ENCODE data around the gene C5AR1.

The C5AR1 gene

DNA sequence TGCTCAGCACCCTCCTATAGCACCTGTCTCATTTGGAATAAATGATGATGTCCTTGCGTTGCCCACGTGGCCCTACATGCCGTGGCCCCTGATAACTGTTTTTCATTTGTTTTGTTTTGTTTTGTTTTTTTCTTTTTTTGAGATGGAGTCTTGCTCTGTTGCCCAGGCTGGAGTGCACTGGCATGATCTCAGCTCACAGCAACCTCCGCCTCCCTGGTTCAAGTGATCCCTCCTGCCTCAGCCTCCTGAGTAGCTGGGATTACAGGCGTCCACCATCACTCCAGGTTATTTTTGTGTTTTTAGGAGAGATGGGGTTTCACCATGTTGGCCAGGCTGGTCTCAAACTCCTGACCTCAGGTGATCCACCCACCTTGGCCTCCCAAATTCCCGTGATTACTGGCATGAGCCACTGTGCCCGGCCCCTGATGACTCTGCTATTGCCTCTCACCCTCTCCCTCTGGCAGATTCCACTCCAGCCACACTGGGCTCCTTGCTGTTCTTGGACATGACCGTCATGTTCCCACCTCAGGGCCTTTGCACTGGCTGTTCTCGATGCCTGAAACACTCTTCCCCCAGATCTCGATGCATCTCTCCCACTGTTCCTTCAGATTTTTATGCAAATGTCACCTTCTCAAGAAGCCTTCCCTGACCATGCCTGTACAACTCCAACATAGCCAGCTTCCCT, 29.7 kb downstream of the C5AR1 start:
- no peak overlapping the region for H3K4me2 ChIP-seq (ENCODE audit: low read length)
- no peak for TF ChIP-seq EZH2 (IDR thresholded peaks at IDR 0.05; ENCODE audit: borderline replicate concordance, low read length)

GRCh38 chr19:47340477-47341208, 31.0 kb downstream of the C5AR1 start:
- Histone ChIP-seq H3K4me3 (ENCODE audit: low read depth, low read length, poor library complexity, severe bottlenecking) (no peak overlapping the region), H2AFZ (ENCODE audit: low read length) (no peak overlapping the region), H3K36me3 (ENCODE audit: insufficient read depth, low read length) (no peaks in the 10 kb centered on the region; the same call in 1 of the 2 replicates), H3K79me2 (ENCODE audit: insufficient read depth, low read length) (no peaks in the 10 kb centered on the region), H3K9me2 (ENCODE audit: low read depth, low read length) (no peaks in the 10 kb centered on the region), H3K27me3 (ENCODE audit: insufficient read depth, low read length) (peaks cover 7% of the 10 kb centered on the region; the same call in 1 of the 2 replicates), H3K27ac (ENCODE audit: low read depth, low read length, poor library complexity, severe bottlenecking) (no peak overlapping the region), H3K9me3 (ENCODE audit: low read length) (no peaks in the 10 kb centered on the region), H3K4me2 (ENCODE audit: low read length) (no peak overlapping the region), H3K4me1 (ENCODE audit: insufficient read depth, low read length, severe bottlenecking) (peaks cover 5% of the 10 kb centered on the region), H3F3A (ENCODE audit: insufficient read depth, low read length) (no peaks in the 10 kb centered on the region), H3K9ac (ENCODE audit: low read length) (no peak overlapping the region), H4K20me1 (ENCODE audit: insufficient read depth, low read length) (no peaks in the 10 kb centered on the region)
- TF ChIP-seq, protein P1, sequence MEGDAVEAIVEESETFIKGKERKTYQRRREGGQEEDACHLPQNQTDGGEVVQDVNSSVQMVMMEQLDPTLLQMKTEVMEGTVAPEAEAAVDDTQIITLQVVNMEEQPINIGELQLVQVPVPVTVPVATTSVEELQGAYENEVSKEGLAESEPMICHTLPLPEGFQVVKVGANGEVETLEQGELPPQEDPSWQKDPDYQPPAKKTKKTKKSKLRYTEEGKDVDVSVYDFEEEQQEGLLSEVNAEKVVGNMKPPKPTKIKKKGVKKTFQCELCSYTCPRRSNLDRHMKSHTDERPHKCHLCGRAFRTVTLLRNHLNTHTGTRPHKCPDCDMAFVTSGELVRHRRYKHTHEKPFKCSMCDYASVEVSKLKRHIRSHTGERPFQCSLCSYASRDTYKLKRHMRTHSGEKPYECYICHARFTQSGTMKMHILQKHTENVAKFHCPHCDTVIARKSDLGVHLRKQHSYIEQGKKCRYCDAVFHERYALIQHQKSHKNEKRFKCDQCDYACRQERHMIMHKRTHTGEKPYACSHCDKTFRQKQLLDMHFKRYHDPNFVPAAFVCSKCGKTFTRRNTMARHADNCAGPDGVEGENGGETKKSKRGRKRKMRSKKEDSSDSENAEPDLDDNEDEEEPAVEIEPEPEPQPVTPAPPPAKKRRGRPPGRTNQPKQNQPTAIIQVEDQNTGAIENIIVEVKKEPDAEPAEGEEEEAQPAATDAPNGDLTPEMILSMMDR (IDR thresholded peaks at IDR 0.05; ENCODE audit: low read length), result no peak
- TF ChIP-seq EZH2 (IDR thresholded peaks at IDR 0.05; ENCODE audit: borderline replicate concordance, low read length), result no peak

More for the DNA sequence above, 29.7 kb downstream of the C5AR1 start:
- Histone ChIP-seq H3K9ac (ENCODE audit: low read length) (no peak overlapping the region), H3K36me3 (ENCODE audit: insufficient read depth, low read length) (no peaks in the 10 kb centered on the region; the same call in 1 of the 2 replicates), H3F3A (ENCODE audit: insufficient read depth, low read length) (no peaks in the 10 kb centered on the region), H2AFZ (ENCODE audit: low read length) (no peak overlapping the region), H3K9me3 (ENCODE audit: low read length) (no peaks in the 10 kb centered on the region), H3K4me1 (ENCODE audit: insufficient read depth, low read length, severe bottlenecking) (peaks cover 5% of the 10 kb centered on the region), H3K27ac (ENCODE audit: low read depth, low read length, poor library complexity, severe bottlenecking) (no peak overlapping the region), H3K79me2 (ENCODE audit: insufficient read depth, low read length) (no peaks in the 10 kb centered on the region), H4K20me1 (ENCODE audit: insufficient read depth, low read length) (no peaks in the 10 kb centered on the region), H3K4me3 (ENCODE audit: low read depth, low read length, poor library complexity, severe bottlenecking) (no peak overlapping the region), H3K27me3 (ENCODE audit: insufficient read depth, low read length) (peaks cover 7% of the 10 kb centered on the region; the same call in 1 of the 2 replicates), H3K9me2 (ENCODE audit: low read depth, low read length) (no peaks in the 10 kb centered on the region)

DNA sequence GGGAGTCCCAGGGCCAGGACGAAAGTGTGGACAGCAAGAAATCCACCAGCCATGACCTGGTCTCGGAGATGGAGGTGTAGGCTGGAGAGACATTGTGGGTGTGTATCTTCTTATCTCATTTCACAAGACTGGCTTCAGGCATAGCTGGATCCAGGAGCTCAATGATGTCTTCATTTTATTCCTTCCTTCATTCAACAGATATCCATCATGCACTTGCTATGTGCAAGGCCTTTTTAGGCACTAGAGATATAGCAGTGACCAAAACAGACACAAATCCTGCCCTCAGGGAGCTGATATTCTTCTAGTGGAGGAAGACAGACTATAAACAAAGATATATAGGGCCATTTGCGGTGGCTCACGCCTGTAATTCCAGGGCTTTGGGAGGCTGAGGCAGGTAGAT, 32.1 kb downstream of the C5AR1 start:
- Histone ChIP-seq H3K4me2 (ENCODE audit: low read length) (no peak overlapping the region), H3F3A (ENCODE audit: insufficient read depth, low read length) (no peaks in the 10 kb centered on the region), H3K79me2 (ENCODE audit: insufficient read depth, low read length) (no peaks in the 10 kb centered on the region), H3K4me3 (ENCODE audit: low read depth, low read length, poor library complexity, severe bottlenecking) (no peak overlapping the region), H3K27me3 (ENCODE audit: insufficient read depth, low read length) (peaks cover 7% of the 10 kb centered on the region; the same call in 1 of the 2 replicates), H3K9ac (ENCODE audit: low read length) (no peak overlapping the region), H4K20me1 (ENCODE audit: insufficient read depth, low read length) (no peaks in the 10 kb centered on the region), H2AFZ (ENCODE audit: low read length) (no peak overlapping the region), H3K9me2 (ENCODE audit: low read depth, low read length) (no peaks in the 10 kb centered on the region), H3K4me1 (ENCODE audit: insufficient read depth, low read length, severe bottlenecking) (peaks cover 6% of the 10 kb centered on the region), H3K27ac (ENCODE audit: low read depth, low read length, poor library complexity, severe bottlenecking) (no peak overlapping the region), H3K36me3 (ENCODE audit: insufficient read depth, low read length) (no peaks in the 10 kb centered on the region; the same call in 1 of the 2 replicates), H3K9me3 (ENCODE audit: low read length) (no peaks in the 10 kb centered on the region)
- TF ChIP-seq EZH2 (IDR thresholded peaks at IDR 0.05; ENCODE audit: borderline replicate concordance, low read length), result no peak
- TF ChIP-seq, protein P1 (IDR thresholded peaks at IDR 0.05; ENCODE audit: low read length), result no peak
